HG02678 (cell line): Measurements from ENCODE around the gene PRDM5.

Experiments used
- ATAC-seq: cut with Tn5 transposase; IDR thresholded peaks from one replicate; pipeline ENCODE4 v1.9.1; 2021; ENCODE audit warnings: mild to moderate bottlenecking, moderate library complexity; ENCODE audit not compliant: unreplicated experiment

PRDM5 gene

GRCh38 chr4:120718979-120719566, 203.5 kb downstream of the PRDM5 start:
- peak; percentile 57 for ATAC-seq

- no peak for ATAC-seq
Observed at GRCh38 chr4:120716346-120716745, 206.2 kb downstream of the PRDM5 start.

- no peak for ATAC-seq
Observed at GRCh38 chr4:120714417-120715010, 208.0 kb downstream of the PRDM5 start.

- no peak for ATAC-seq
Observed at GRCh38 chr4:120709991-120710390, 212.5 kb downstream of the PRDM5 start.

GRCh38 chr4:120704538-120704937, 218.0 kb downstream of the PRDM5 start:
- ATAC-seq, result no peak

- no peak for ATAC-seq
Observed at GRCh38 chr4:120703908-120704307, 218.6 kb downstream of the PRDM5 start.

GRCh38 chr4:120699354-120699753, 223.2 kb downstream of the PRDM5 start:
- ATAC-seq, result no peak

GRCh38 chr4:120694973-120695372, 227.6 kb downstream of the PRDM5 start:
- no peak for ATAC-seq

- no peak for ATAC-seq
Observed at GRCh38 chr4:120693816-120694215, 228.7 kb downstream of the PRDM5 start.

- no peak for ATAC-seq
Observed at GRCh38 chr4:120692964-120693363, 229.6 kb downstream of the PRDM5 start.

GRCh38 chr4:120691536-120691935, 231.0 kb downstream of the PRDM5 start:
- ATAC-seq, result no peak

- no peak for ATAC-seq
Observed at GRCh38 chr4:120691106-120691505, 231.4 kb downstream of the PRDM5 start.

- no peak for ATAC-seq
Observed at GRCh38 chr4:120688791-120689190, 233.7 kb downstream of the PRDM5 start.

- no peak for ATAC-seq
Observed at GRCh38 chr4:120685756-120686278, 236.7 kb downstream of the PRDM5 start.

GRCh38 chr4:120683897-120684540, 238.5 kb downstream of the PRDM5 start:
- no peak for ATAC-seq

- ATAC-seq, result no peak
Observed at GRCh38 chr4:120682981-120683380, 239.5 kb downstream of the PRDM5 start.

- ATAC-seq, result no peak
Observed at GRCh38 chr4:120680647-120681228, 241.8 kb downstream of the PRDM5 start.

- ATAC-seq, result no peak
Observed at GRCh38 chr4:120673696-120674095, 248.8 kb downstream of the PRDM5 start.

GRCh38 chr4:120672558-120673147, 249.9 kb downstream of the PRDM5 start:
- no peak for ATAC-seq

- ATAC-seq, result no peak
Observed at GRCh38 chr4:120672076-120672475, 250.4 kb downstream of the PRDM5 start.

GRCh38 chr4:120671538-120671937, 251.0 kb downstream of the PRDM5 start:
- ATAC-seq, result no peak
